Prostate gland (tissue), 2 donors: ENCODE measurements around the gene PLEKHA7. TPM values are rescaled to one million over a fixed set of nuclear protein-coding genes. Genes with fewer than 3 reads are reported as not detected.
A peak's percentile ranks its signal among the peaks of the same experiment; 100 is the strongest.

Experiments used
- DNase-seq: peaks from one replicate; pipeline ENCODE4 v3.0.0-alpha.2; 2019; ENCODE audit warnings: low spot score
- H3K27ac ChIP-seq, 2 donors: fragments of 200-600 bp; sonication (generic); 2 replicates each; pipeline ENCODE4 v1.5.1; 2017 to 2019
- H3K27me3 ChIP-seq: fragments of 200-600 bp; sonication (generic); replicated peaks from 2 replicates; pipeline ENCODE4 v1.5.1; 2019; ENCODE audit not compliant: insufficient read depth
- H3K36me3 ChIP-seq, 2 donors: fragments of 200-600 bp; sonication (generic); 1 replicate in 1 of 2; 2 replicates in 1 of 2; pipeline versions ENCODE4 v1.5.1 to v1.8.1; 2017 to 2019
- H3K4me1 ChIP-seq: fragments of 200-600 bp; sonication (generic); replicated peaks from 2 replicates; pipeline ENCODE4 v1.5.1; 2019
- H3K4me3 ChIP-seq, 2 donors: fragments of 200-600 bp; sonication (generic); 2 replicates each; pipeline ENCODE4 v1.5.1; 2017 to 2019
- H3K9me3 ChIP-seq: fragments of 200-600 bp; sonication (generic); 2 replicates; pipeline ENCODE4 v1.5.1; 2017
- POLR2A ChIP-seq: fragments of 450-650 bp; IDR thresholded peaks from one replicate; pipeline ENCODE4 v1.6.1; 2016; ENCODE audit warnings: antibody characterized with exemption, mild to moderate bottlenecking
- POLR2AphosphoS5 ChIP-seq: sonication (generic); formaldehyde crosslinking; IDR thresholded peaks from one replicate; pipeline ENCODE4 v1.6.1; 2017; ENCODE audit warnings: antibody characterized with exemption
- WGBS: methylation state at CpG from one replicate; pipeline ENCODE4 v1.1.5; 2018; 5-methylcytosine and 5-hydroxymethylcytosine counted together
- intact Hi-C: fragments of 100-400 bp; cut with DNase I; formaldehyde crosslinking; loops from one replicate; pipeline ENCODE4 v1.14.2; 2022
- total RNA-seq, 2 donors: library from RNA; depleted of rRNA; stranded (reverse); fragments of >200 nt; gene quantifications; one replicate each; pipeline ENCODE4 v1.1.0, GENCODE V29; 2016
- TF ChIP-seq, protein P1 (sequence below), 4 experiments: fragments of 200-600 bp in 2 of 4; fragments of 450-650 bp in 2 of 4; sonication (generic) in 2 of 4; IDR thresholded peaks; 1 replicate in 3 of 4; 2 replicates in 1 of 4; pipeline ENCODE4 v1.5.1; 2016 to 2019; ENCODE audit warnings: antibody characterized with exemption in 4 of 4, mild to moderate bottlenecking in 2 of 4, moderate library complexity in 2 of 4

PLEKHA7 gene
- total RNA-seq, 2 donors from 2014 or later: 14.6 to 38.3 TPM

DNA sequence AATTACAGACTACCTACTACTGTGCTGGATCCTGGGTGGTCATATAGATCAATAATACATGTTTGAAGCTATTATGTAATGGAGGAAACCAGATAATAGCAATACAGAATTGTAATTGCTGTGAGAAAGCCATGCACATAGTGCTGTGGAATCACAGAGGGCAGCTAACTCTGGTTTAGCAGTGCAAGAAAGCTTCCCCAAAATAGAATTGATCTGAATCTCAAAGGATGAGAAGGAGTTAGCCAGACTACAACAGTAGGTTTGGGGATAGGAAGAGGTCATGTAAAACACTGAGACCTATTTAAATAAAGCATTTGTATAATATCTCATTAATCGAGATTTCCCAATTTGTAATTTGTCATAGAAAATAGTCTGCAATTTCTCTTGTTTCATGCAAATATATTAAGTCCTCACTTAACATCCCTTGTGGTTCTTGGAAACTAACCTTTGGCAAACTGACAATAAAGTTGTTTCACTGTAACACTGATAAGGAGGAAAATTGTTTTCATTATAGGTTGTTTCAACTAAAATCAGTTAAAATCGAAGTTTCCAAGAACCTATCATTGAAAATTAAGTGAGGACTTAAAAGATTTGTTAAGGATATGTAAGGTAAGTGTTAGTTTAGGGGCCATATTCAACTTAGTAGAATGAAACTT is 268.1 kb downstream of the PLEKHA7 start:
- Histone ChIP-seq H3K27ac (peak overlapping the region in 1 of 2 donors; percentile 12), H3K9me3 (no peaks in the 10 kb centered on the region)
- intact Hi-C loops: no loop called here

DNA sequence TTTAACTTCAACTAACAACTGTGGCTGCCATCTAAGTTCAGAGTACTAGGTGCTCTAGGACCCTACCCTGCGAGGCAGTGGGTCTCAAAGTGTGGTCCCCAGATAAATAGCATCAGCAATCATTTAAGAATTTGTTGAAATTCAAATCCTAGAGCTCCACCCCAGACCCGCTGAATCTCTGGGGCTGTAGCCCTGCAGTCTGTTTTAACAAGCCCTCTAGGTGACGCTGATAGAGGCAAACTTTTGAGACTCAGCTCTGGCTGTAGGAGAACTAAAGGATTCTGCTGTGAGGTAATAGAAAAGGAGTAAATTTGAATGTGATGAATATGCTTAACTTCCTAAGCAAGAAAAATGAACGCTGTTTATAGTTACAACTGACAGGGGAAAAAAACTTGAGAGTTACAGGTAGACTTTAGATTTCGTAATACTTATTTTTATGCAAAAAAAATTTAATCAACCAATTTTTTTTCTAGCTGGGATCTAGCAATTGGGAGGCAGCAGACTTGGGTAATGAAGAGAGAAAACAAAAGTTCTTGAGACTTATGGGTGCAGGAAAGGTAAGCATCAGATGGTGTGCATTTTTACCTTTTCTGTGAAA is 270.0 kb downstream of the PLEKHA7 start:
- Histone ChIP-seq H3K4me1 (peaks cover 7% of the 10 kb centered on the region), H3K4me3 (no peak overlapping the region), H3K36me3 (no peaks in the 10 kb centered on the region), H3K27ac (no peak overlapping the region), H3K27me3 (no peaks in the 10 kb centered on the region), H3K9me3 (no peaks in the 10 kb centered on the region)
- no peak for DNase-seq
- intact Hi-C loops: no loop called here
- TF ChIP-seq, protein P1, sequence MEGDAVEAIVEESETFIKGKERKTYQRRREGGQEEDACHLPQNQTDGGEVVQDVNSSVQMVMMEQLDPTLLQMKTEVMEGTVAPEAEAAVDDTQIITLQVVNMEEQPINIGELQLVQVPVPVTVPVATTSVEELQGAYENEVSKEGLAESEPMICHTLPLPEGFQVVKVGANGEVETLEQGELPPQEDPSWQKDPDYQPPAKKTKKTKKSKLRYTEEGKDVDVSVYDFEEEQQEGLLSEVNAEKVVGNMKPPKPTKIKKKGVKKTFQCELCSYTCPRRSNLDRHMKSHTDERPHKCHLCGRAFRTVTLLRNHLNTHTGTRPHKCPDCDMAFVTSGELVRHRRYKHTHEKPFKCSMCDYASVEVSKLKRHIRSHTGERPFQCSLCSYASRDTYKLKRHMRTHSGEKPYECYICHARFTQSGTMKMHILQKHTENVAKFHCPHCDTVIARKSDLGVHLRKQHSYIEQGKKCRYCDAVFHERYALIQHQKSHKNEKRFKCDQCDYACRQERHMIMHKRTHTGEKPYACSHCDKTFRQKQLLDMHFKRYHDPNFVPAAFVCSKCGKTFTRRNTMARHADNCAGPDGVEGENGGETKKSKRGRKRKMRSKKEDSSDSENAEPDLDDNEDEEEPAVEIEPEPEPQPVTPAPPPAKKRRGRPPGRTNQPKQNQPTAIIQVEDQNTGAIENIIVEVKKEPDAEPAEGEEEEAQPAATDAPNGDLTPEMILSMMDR (IDR thresholded peaks at IDR 0.05): no peak
- no peak for TF ChIP-seq POLR2A
- TF ChIP-seq POLR2AphosphoS5: no peak
- 85% methylated on average over 5 of the region's 5 CpGs for whole genome bisulfite sequencing

More for the DNA sequence above, 268.1 kb downstream of the PLEKHA7 start:
- TF ChIP-seq, protein P1 (IDR thresholded peaks at IDR 0.05): no peak
- TF ChIP-seq POLR2AphosphoS5 (no peak), POLR2A (no peak)
- DNase-seq: no peak
- no peaks in the 10 kb centered on the region for H3K27me3 ChIP-seq
- H3K36me3 ChIP-seq: peaks cover 0 to 4% of the 10 kb centered on the region in 2 donors
- 85% methylated on average over 2 of the region's 2 CpGs for WGBS
- peaks cover 7% of the 10 kb centered on the region for H3K4me1 ChIP-seq
- no peak overlapping the region for H3K4me3 ChIP-seq

DNA sequence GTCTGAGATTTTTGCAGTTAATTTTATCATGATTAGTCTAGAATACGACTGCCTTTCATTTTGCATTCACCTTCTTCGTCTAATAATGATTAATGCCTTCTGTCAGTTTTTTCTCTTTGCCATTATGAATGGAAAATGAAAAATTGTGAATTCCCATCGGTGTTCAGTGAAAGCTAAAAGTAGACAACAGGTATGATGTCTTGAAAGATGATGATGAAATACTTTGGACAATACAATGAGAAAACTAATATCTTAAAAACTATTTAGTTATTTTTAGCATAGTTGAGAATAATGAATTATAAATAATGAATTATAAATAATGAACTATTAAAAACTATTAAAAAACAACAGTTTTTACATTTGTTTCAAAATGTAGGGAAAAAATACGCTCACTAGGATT is 270.7 kb downstream of the PLEKHA7 start:
- no peak for DNase-seq
- no peak for TF ChIP-seq POLR2AphosphoS5
- TF ChIP-seq, protein P1 (IDR thresholded peaks at IDR 0.05): no peak
- TF ChIP-seq POLR2A: no peak
- Histone ChIP-seq H3K4me3 (no peak overlapping the region), H3K36me3 (no peaks in the 10 kb centered on the region), H3K4me1 (peaks cover 7% of the 10 kb centered on the region), H3K27me3 (no peaks in the 10 kb centered on the region), H3K27ac (no peak overlapping the region), H3K9me3 (no peaks in the 10 kb centered on the region)
- WGBS: 84% methylated on average over 4 of the region's 4 CpGs
- intact Hi-C loops: no loop called here

DNA sequence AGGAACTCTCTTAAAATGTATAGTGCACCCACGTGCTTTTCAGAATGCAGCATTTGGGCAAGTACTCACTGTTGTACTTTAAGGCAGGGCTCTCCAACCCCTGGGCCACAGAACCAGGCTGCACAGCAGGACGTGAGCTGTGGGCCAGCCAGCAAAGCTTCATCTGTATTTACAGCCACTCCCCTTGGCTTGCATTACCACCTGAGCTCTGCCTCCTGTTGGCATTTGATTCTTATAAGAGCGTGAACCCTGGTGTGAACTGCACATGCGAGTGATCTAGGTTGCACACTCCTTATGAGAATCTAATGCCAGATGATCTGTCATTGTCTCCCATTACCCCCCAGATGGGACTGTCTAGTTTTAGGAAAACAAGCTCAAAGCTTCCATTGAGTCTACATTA is 272.7 kb downstream of the PLEKHA7 start:
- TF ChIP-seq, protein P1 (IDR thresholded peaks at IDR 0.05): no peak
- TF ChIP-seq POLR2AphosphoS5: peak; percentile 19
- no peak for TF ChIP-seq POLR2A
- WGBS: 74% methylated on average over 4 of the region's 4 CpGs
- DNase-seq: no peak
- peak overlapping the region in 1 of 2 donors; percentile 10 for H3K4me3 ChIP-seq
- no peaks in the 10 kb centered on the region for H3K9me3 ChIP-seq
- no peaks in the 10 kb centered on the region for H3K27me3 ChIP-seq
- intact Hi-C loops: no loop called here
- H3K4me1 ChIP-seq: peaks cover 4% of the 10 kb centered on the region
- H3K27ac ChIP-seq: no peak overlapping the region
- no peaks in the 10 kb centered on the region for H3K36me3 ChIP-seq
